A673 (cell line): Measurements from ENCODE around the gene CENPF.

Source experiments
- CTCF ChIP-seq: fragments of 300-800, 200-600 bp; sonication (generic); conservative IDR thresholded peaks from 2 replicates; pipeline ENCODE4 v1.5.1; 2017; ENCODE audit warnings: low read depth, mild to moderate bottlenecking, antibody characterized with exemption, low read length, moderate library complexity, mixed read lengths
- EZH2 ChIP-seq: fragments of 200-600 bp; sonication (generic); IDR thresholded peaks from 2 replicates; pipeline ENCODE4 v1.6.1; 2017; ENCODE audit warnings: borderline replicate concordance, low read depth, mild to moderate bottlenecking, mixed read lengths, antibody characterized with exemption, low read length; ENCODE audit not compliant: poor library complexity, severe bottlenecking

- peak; percentile 74 for TF ChIP-seq CTCF
- no peak for TF ChIP-seq EZH2
Observed at GRCh38 chr1:214637722-214638458, 34.9 kb downstream of the CENPF start.
